Spinal cord (tissue), 10 donors: ENCODE data around the gene REV3L. TPM values are rescaled to one million over a fixed set of nuclear protein-coding genes. Genes with fewer than 3 reads are reported as not detected.
"Not testable (repeated sequence)": the region's sequence is repeated elsewhere in the genome, so short reads cannot be mapped to it uniquely, and the experiment has no call there.

Experiments used
- DNase-seq, 6 donors: peaks; one replicate each; pipeline versions ENCODE4 v3.0.0 to v3.0.0-alpha.2; 2013 to 2015; ENCODE audit warnings: low spot score in 6 of 6, low read depth in 4 of 6
- H3K27ac ChIP-seq: one replicate; pipeline ENCODE4 v1.5.1; 2013; ENCODE audit warnings: low read depth, low read length, control low read depth
- H3K27me3 ChIP-seq: one replicate; pipeline ENCODE4 v1.6.1; 2013; ENCODE audit warnings: low read length; ENCODE audit not compliant: control insufficient read depth, insufficient read depth
- H3K36me3 ChIP-seq: one replicate; pipeline ENCODE4 v1.6.1; 2013; ENCODE audit warnings: low read length; ENCODE audit not compliant: control insufficient read depth, insufficient read depth
- H3K4me1 ChIP-seq: one replicate; pipeline ENCODE4 v1.6.1; 2013; ENCODE audit warnings: low read length; ENCODE audit not compliant: control insufficient read depth, insufficient read depth
- H3K4me3 ChIP-seq: one replicate; pipeline ENCODE4 v1.5.1; 2013; ENCODE audit warnings: low read depth, low read length, control low read depth
- H3K9me3 ChIP-seq: one replicate; pipeline ENCODE4 v1.6.1; 2013; ENCODE audit warnings: low read length; ENCODE audit not compliant: control insufficient read depth, insufficient read depth
- WGBS: methylation state at CpG from one replicate; pipeline ENCODE4 v1.1.5; 2013; ENCODE audit warnings: missing lambda C conversion rate; ENCODE audit not compliant: insufficient coverage; 5-methylcytosine and 5-hydroxymethylcytosine counted together
- polyA plus RNA-seq, 2 donors: library from polyadenylated mRNA; unstranded; fragments of 120-200 nt; gene quantifications; one replicate each; pipeline ENCODE4 v1.2.1, GENCODE V29; 2013; ENCODE audit not compliant: insufficient read length in 2 of 2
- total RNA-seq, 2 donors: library from RNA; depleted of rRNA in 1 of 2; stranded (reverse); fragments of 120-200 nt in 1 of 2; fragments of >200 nt in 1 of 2; gene quantifications; one replicate each; pipeline versions ENCODE4 v1.2.3 to v1.2.4, GENCODE V29; 2013 to 2014
- donor health status: healthy.

Gene REV3L
- total and polyA plus RNA-seq, 4 donors: 62.0 to 120 (median 97.9) TPM

GRCh38 chr6:111521497-111522270 lies 38.7 kb upstream of the REV3L start:
- no peaks in the 10 kb centered on the region for H3K27me3 ChIP-seq
- DNase-seq: no peak
- H3K27ac ChIP-seq: no peak overlapping the region
- no peaks in the 10 kb centered on the region for H3K36me3 ChIP-seq
- no peak overlapping the region for H3K4me3 ChIP-seq
- H3K4me1 ChIP-seq: no peaks in the 10 kb centered on the region
- 80% methylated on average over 1 of the region's 5 CpGs for WGBS
- H3K9me3 ChIP-seq: peaks cover 3% of the 10 kb centered on the region

GRCh38 chr6:111520524-111520923 lies 37.5 kb upstream of the REV3L start:
- Histone ChIP-seq H3K4me1 (no peaks in the 10 kb centered on the region), H3K36me3 (no peaks in the 10 kb centered on the region)

GRCh38 chr6:111517965-111518364 lies 34.9 kb upstream of the REV3L start:
- H3K27ac ChIP-seq: no peak overlapping the region
- H3K36me3 ChIP-seq: no peaks in the 10 kb centered on the region
- 78% methylated on average over 1 of the region's 4 CpGs for WGBS
- H3K9me3 ChIP-seq: peaks cover 3% of the 10 kb centered on the region
- DNase-seq: no peak
- H3K4me1 ChIP-seq: no peaks in the 10 kb centered on the region
- H3K27me3 ChIP-seq: no peaks in the 10 kb centered on the region
- H3K4me3 ChIP-seq: no peak overlapping the region

More at GRCh38 chr6:111520524-111520923, 37.5 kb upstream of the REV3L start:
- Histone ChIP-seq H3K27ac (no peak overlapping the region), H3K27me3 (no peaks in the 10 kb centered on the region), H3K4me3 (no peak overlapping the region), H3K9me3 (peaks cover 3% of the 10 kb centered on the region)
- no peak for DNase-seq

GRCh38 chr6:111515259-111515658 lies 32.2 kb upstream of the REV3L start:
- whole genome bisulfite sequencing: no CpG with 5 or more reads among the region's 2 CpGs
- Histone ChIP-seq H3K9me3 (no peaks in the 10 kb centered on the region), H3K27ac (no peak overlapping the region), H3K27me3 (no peaks in the 10 kb centered on the region), H3K4me3 (no peak overlapping the region), H3K36me3 (no peaks in the 10 kb centered on the region), H3K4me1 (no peaks in the 10 kb centered on the region)
- DNase-seq: no peak

- not testable (repeated sequence) for H3K9me3 ChIP-seq, H3K27ac ChIP-seq, H3K27me3 ChIP-seq, DNase-seq, H3K36me3 ChIP-seq, H3K4me3 ChIP-seq, H3K4me1 ChIP-seq
- WGBS: no CpG with 5 or more reads among the region's 6 CpGs
Measured at GRCh38 chr6:111514531-111514930, 31.5 kb upstream of the REV3L start.

- WGBS: 91% methylated on average over 5 of the region's 5 CpGs
- DNase-seq, H3K27ac ChIP-seq, H3K27me3 ChIP-seq, H3K36me3 ChIP-seq, H3K4me1 ChIP-seq, H3K4me3 ChIP-seq, H3K9me3 ChIP-seq: not testable (repeated sequence)
Measured at GRCh38 chr6:111507219-111507618, 24.2 kb upstream of the REV3L start.

- H3K27ac ChIP-seq, DNase-seq, H3K36me3 ChIP-seq, H3K4me1 ChIP-seq, H3K4me3 ChIP-seq, H3K27me3 ChIP-seq, H3K9me3 ChIP-seq: not testable (repeated sequence)
- WGBS: 100% methylated on average over 1 of the region's 1 CpG
Measured at GRCh38 chr6:111505498-111505897, 22.5 kb upstream of the REV3L start.

- no peak for DNase-seq
- H3K4me3 ChIP-seq: no peak overlapping the region
- H3K27me3 ChIP-seq: no peaks in the 10 kb centered on the region
- no peaks in the 10 kb centered on the region for H3K36me3 ChIP-seq
- H3K4me1 ChIP-seq: no peaks in the 10 kb centered on the region
- peak overlapping the region; percentile 61 for H3K27ac ChIP-seq
- no CpG with 5 or more reads among the region's 2 CpGs for whole genome bisulfite sequencing
- H3K9me3 ChIP-seq: no peaks in the 10 kb centered on the region
Measured at GRCh38 chr6:111503660-111504059, 20.6 kb upstream of the REV3L start.

- H3K4me1 ChIP-seq: no peaks in the 10 kb centered on the region
- no peak overlapping the region for H3K4me3 ChIP-seq
- no peaks in the 10 kb centered on the region for H3K27me3 ChIP-seq
- no peaks in the 10 kb centered on the region for H3K9me3 ChIP-seq
- no peaks in the 10 kb centered on the region for H3K36me3 ChIP-seq
- WGBS: no CpG with 5 or more reads among the region's 1 CpG
- H3K27ac ChIP-seq: peak overlapping the region; percentile 61
- DNase-seq: no peak
Measured at GRCh38 chr6:111503194-111503593, 20.2 kb upstream of the REV3L start.

- DNase-seq: no peak
- 75% methylated on average over 1 of the region's 2 CpGs for WGBS
- no peak overlapping the region for H3K4me3 ChIP-seq
- no peak overlapping the region for H3K27ac ChIP-seq
- no peaks in the 10 kb centered on the region for H3K4me1 ChIP-seq
- H3K36me3 ChIP-seq: no peaks in the 10 kb centered on the region
- H3K9me3 ChIP-seq: no peaks in the 10 kb centered on the region
- H3K27me3 ChIP-seq: no peaks in the 10 kb centered on the region
Measured at GRCh38 chr6:111502154-111502553, 19.1 kb upstream of the REV3L start.
